ENCODE data around the gene FKBP8. TPM values are rescaled to one million over a fixed set of nuclear protein-coding genes. Genes with fewer than 3 reads are reported as not detected.
"Not testable (repeated sequence)": the region's sequence is repeated elsewhere in the genome, so short reads cannot be mapped to it uniquely, and the experiment has no call there.

Gene FKBP8
- total RNA-seq, 1 donor from 2014 or later = 86.4 TPM

- no peak for DNase-seq
These were observed 15.2 kb upstream of the FKBP8 start for GRCh38 chr19:18558604-18559003.

GRCh38 chr19:18558202-18558555 is 14.8 kb upstream of the FKBP8 start:
- no peak for DNase-seq

GRCh38 chr19:18557411-18558201 is 14.2 kb upstream of the FKBP8 start, which contains the start of gene KXD1:
KXD1 (plus strand) TSS chr19:18557870; CDS start chr19:18562057, 4,187 bp downstream.
- peak; percentile 99 for DNase-seq

- no peak for DNase-seq
These were observed 8.3 kb upstream of the FKBP8 start for GRCh38 chr19:18551631-18552030.

- no peak for DNase-seq
These were observed 572 bp upstream of the FKBP8 start for GRCh38 chr19:18543814-18544475.

GRCh38 chr19:18541992-18542940 is 1.1 kb downstream of the FKBP8 start:
- DNase-seq = no peak

GRCh38 chr19:18541258-18541991 is 1.9 kb downstream of the FKBP8 start:
- DNase-seq = no peak

- not testable (repeated sequence) for DNase-seq
These were observed 3.2 kb downstream of the FKBP8 start for GRCh38 chr19:18540200-18540599.

GRCh38 chr19:18539372-18539771 is 4.0 kb downstream of the FKBP8 start:
- no peak for DNase-seq

GRCh38 chr19:18538115-18538514 is 5.3 kb downstream of the FKBP8 start:
- DNase-seq = no peak

- no peak for DNase-seq
These were observed 5.9 kb downstream of the FKBP8 start for GRCh38 chr19:18537431-18537830.

GRCh38 chr19:18536475-18536874 is 6.9 kb downstream of the FKBP8 start:
- DNase-seq = no peak

- no peak for DNase-seq
These were observed 10.3 kb downstream of the FKBP8 start for GRCh38 chr19:18533058-18533457.

GRCh38 chr19:18532168-18532890 is 11.0 kb downstream of the FKBP8 start:
- no peak for DNase-seq

GRCh38 chr19:18531485-18531884 is 11.9 kb downstream of the FKBP8 start:
- no peak for DNase-seq

GRCh38 chr19:18529782-18530181 is 13.6 kb downstream of the FKBP8 start:
- no peak for DNase-seq

GRCh38 chr19:18526316-18526715 is 17.1 kb downstream of the FKBP8 start:
- DNase-seq = no peak

GRCh38 chr19:18523841-18524240 is 19.5 kb downstream of the FKBP8 start:
- no peak for DNase-seq

GRCh38 chr19:18522862-18523440 is 20.4 kb downstream of the FKBP8 start:
- DNase-seq = not testable (repeated sequence)

- DNase-seq = peak; percentile 99
These were observed 21.1 kb downstream of the FKBP8 start for GRCh38 chr19:18522124-18522861.

Data from skin of body (tissue), 2 donors.